H1 (cell line): Measurements from ENCODE around the gene ZNF681. TPM values are rescaled to one million over a fixed set of nuclear protein-coding genes. Genes with fewer than 3 reads are reported as not detected.

ENCODE experiments used
- CTCF ChIA-PET: fragments of 300-600 bp; sonication (Branson Sonifier 250); formaldehyde crosslinking; loops from one replicate; lab custom pipeline; 2021; ENCODE audit not compliant: partially characterized antibody; lab: Charles Lee
- POLR2A ChIA-PET: fragments of 300-600 bp; sonication (Branson Sonifier 250); formaldehyde crosslinking; loops from one replicate; lab custom pipeline; 2021; ENCODE audit warnings: inconsistent platforms; ENCODE audit not compliant: partially characterized antibody; lab: Charles Lee
- DNase-seq, 2 experiments: peaks; one replicate each; pipeline versions ENCODE4 v3.0.0 to v3.0.0-alpha.2; 2010 to 2022; ENCODE audit warnings: low spot score in 2 of 2, low read depth in 1 of 2, mixed read lengths in 1 of 2
- FAIRE-seq: peaks from 2 replicates; lab custom pipeline; 2011; peaks lifted over from hg19 to GRCh38; lab: Jason Lieb, UNC
- H2AFZ ChIP-seq: 2 replicates; pipeline ENCODE4 v1.8.1; 2012; ENCODE audit warnings: low read length, inconsistent platforms
- H2AK5ac ChIP-seq: 2 replicates; pipeline ENCODE4 v1.6.1; 2013; ENCODE audit warnings: low read depth, low read length
- H2BK120ac ChIP-seq: replicated peaks from 2 replicates; pipeline ENCODE3; 2013; ENCODE audit warnings: low read depth, low read length, inconsistent platforms
- H2BK12ac ChIP-seq: 2 replicates; pipeline ENCODE4 v1.6.1; 2013; ENCODE audit warnings: low read depth, low read length
- H2BK15ac ChIP-seq: 2 replicates; pipeline ENCODE4 v1.6.1; 2013; ENCODE audit warnings: low read length
- H2BK20ac ChIP-seq: 2 replicates; pipeline ENCODE4 v1.6.1; 2013; ENCODE audit warnings: low read length
- H2BK5ac ChIP-seq: 2 replicates; pipeline ENCODE4 v1.6.1; 2013; ENCODE audit warnings: low read depth, low read length
- H3K14ac ChIP-seq: 2 replicates; pipeline ENCODE4 v1.6.1; 2013; ENCODE audit warnings: inconsistent platforms; ENCODE audit not compliant: insufficient read length
- H3K18ac ChIP-seq: 2 replicates; pipeline ENCODE4 v1.6.1; 2013; ENCODE audit warnings: low read length; ENCODE audit errors: extremely low read depth
- H3K23ac ChIP-seq: 2 replicates; pipeline ENCODE4 v1.6.1; 2013; ENCODE audit warnings: inconsistent platforms; ENCODE audit not compliant: insufficient read length
- H3K23me2 ChIP-seq: 2 replicates; pipeline ENCODE4 v1.6.1; 2013; ENCODE audit warnings: low read depth, low read length
- H3K27ac ChIP-seq: 2 replicates; pipeline ENCODE4 v1.6.1; 2011; ENCODE audit warnings: low read depth, low read length, inconsistent platforms
- H3K27me3 ChIP-seq, 4 experiments: replicated peaks in 1 of 4; 1 replicate in 1 of 4; 2 replicates in 3 of 4; pipeline versions ENCODE4 v1.6.1 to v1.8.1; 2011 to 2013; ENCODE audit warnings: low read length in 3 of 4, mild to moderate bottlenecking in 3 of 4, inconsistent platforms in 2 of 4, mixed read lengths in 2 of 4, moderate library complexity in 1 of 4; ENCODE audit not compliant: control insufficient read depth in 3 of 4, insufficient read depth in 3 of 4; ENCODE audit errors: extremely low read depth in 1 of 4
- H3K36me3 ChIP-seq, 4 experiments: 2 replicates each; pipeline versions ENCODE4 v1.6.1 to v1.8.1; 2011 to 2013; ENCODE audit warnings: mild to moderate bottlenecking in 4 of 4, low read length in 3 of 4, moderate library complexity in 2 of 4, control low read depth in 1 of 4, inconsistent platforms in 1 of 4; ENCODE audit not compliant: insufficient read depth in 4 of 4, control insufficient read depth in 2 of 4
- H3K4ac ChIP-seq: replicated peaks from 2 replicates; pipeline ENCODE3; 2013; ENCODE audit warnings: low read length, low read depth, mixed read lengths, inconsistent platforms; ENCODE audit not compliant: insufficient read length
- H3K4me1 ChIP-seq, 4 experiments: replicated peaks in 1 of 4; 1 replicate in 1 of 4; 2 replicates in 3 of 4; pipeline versions ENCODE4 v1.6.1 to v1.8.1; 2011 to 2013; ENCODE audit warnings: low read length in 3 of 4, inconsistent platforms in 2 of 4, mixed read lengths in 1 of 4; ENCODE audit not compliant: insufficient read depth in 4 of 4, control insufficient read depth in 3 of 4
- H3K4me2 ChIP-seq, 2 experiments: 2 replicates each; pipeline versions ENCODE4 v1.6.1 to v1.8.1; 2011 to 2013; ENCODE audit warnings: low read depth in 2 of 2, low read length in 2 of 2, control low read depth in 1 of 2, inconsistent platforms in 1 of 2, mild to moderate bottlenecking in 1 of 2; ENCODE audit not compliant: insufficient read depth in 1 of 2
- H3K4me3 ChIP-seq, 4 experiments: fragments of 200-600, 300-600 bp in 1 of 4; sonication (generic), shearing (Covaris generic), sonication (Bioruptor Twin) in 1 of 4; 2 replicates each; pipeline versions ENCODE4 v1.5.1 to v1.8.1; 2011 to 2016; ENCODE audit warnings: low read length in 4 of 4, low read depth in 3 of 4, control low read depth in 2 of 4, inconsistent platforms in 2 of 4, mild to moderate bottlenecking in 2 of 4, mixed read lengths in 1 of 4, moderate library complexity in 1 of 4; ENCODE audit not compliant: insufficient read depth in 2 of 4; ENCODE audit errors: extremely low read depth in 1 of 4
- H3K56ac ChIP-seq: replicated peaks from 2 replicates; pipeline ENCODE3; 2013; ENCODE audit warnings: low read depth, mild to moderate bottlenecking, mixed read lengths, low read length, inconsistent platforms; ENCODE audit not compliant: insufficient read length
- H3K79me1 ChIP-seq: 2 replicates; pipeline ENCODE4 v1.6.1; 2013; ENCODE audit warnings: low read depth, low read length, control low read depth
- H3K79me2 ChIP-seq, 2 experiments: 2 replicates each; pipeline versions ENCODE4 v1.6.1 to v1.8.1; 2012 to 2013; ENCODE audit warnings: low read length in 2 of 2, mild to moderate bottlenecking in 2 of 2, inconsistent platforms in 1 of 2; ENCODE audit not compliant: insufficient read depth in 2 of 2, control insufficient read depth in 1 of 2
- H3K9ac ChIP-seq, 4 experiments: replicated peaks in 1 of 4; 1 replicate in 1 of 4; 2 replicates in 3 of 4; pipeline versions ENCODE4 v1.6.1 to v1.8.1; 2011 to 2013; ENCODE audit warnings: low read depth in 3 of 4, low read length in 3 of 4, control low read depth in 2 of 4, mild to moderate bottlenecking in 2 of 4, moderate library complexity in 2 of 4, inconsistent platforms in 1 of 4; ENCODE audit errors: extremely low read depth in 1 of 4
- H3K9me3 ChIP-seq, 2 experiments: 2 replicates each; pipeline versions ENCODE4 v1.6.1 to v1.8.1; 2012 to 2013; ENCODE audit warnings: mild to moderate bottlenecking in 2 of 2, moderate library complexity in 2 of 2, control low read depth in 1 of 2, inconsistent platforms in 1 of 2, low read depth in 1 of 2, low read length in 1 of 2, mixed read lengths in 1 of 2; ENCODE audit not compliant: insufficient read depth in 2 of 2
- H4K20me1 ChIP-seq, 2 experiments: replicated peaks in 1 of 2; 2 replicates each; pipeline versions ENCODE3 to v1.8.1; 2011 to 2013; ENCODE audit warnings: inconsistent platforms in 2 of 2, low read length in 2 of 2, mild to moderate bottlenecking in 1 of 2; ENCODE audit not compliant: insufficient read depth in 2 of 2, control insufficient read depth in 1 of 2
- H4K5ac ChIP-seq: 2 replicates; pipeline ENCODE4 v1.6.1; 2013; ENCODE audit warnings: low read length, low read depth, mixed read lengths, inconsistent platforms; ENCODE audit not compliant: insufficient read length
- H4K8ac ChIP-seq: 2 replicates; pipeline ENCODE4 v1.8.0; 2013; ENCODE audit warnings: mild to moderate bottlenecking, moderate library complexity, low read length, inconsistent platforms; ENCODE audit not compliant: insufficient read depth; ENCODE audit errors: extremely low read depth
- H4K91ac ChIP-seq: replicated peaks from 2 replicates; pipeline ENCODE3; 2013; ENCODE audit warnings: low read length, mixed read lengths, inconsistent platforms; ENCODE audit not compliant: insufficient read length
- ASH2L ChIP-seq: fragments of 200-600, 300-600 bp; sonication (generic); IDR thresholded peaks from one replicate; pipeline ENCODE4 v1.7.1; 2017; ENCODE audit warnings: low read length
- BACH1 ChIP-seq: IDR thresholded peaks from 2 replicates; pipeline ENCODE4 v1.6.1; 2012; ENCODE audit warnings: low read length, improper control_type of control experiment
- CBX5 ChIP-seq: fragments of 300-800, 300-1000 bp; sonication (generic); IDR thresholded peaks from 2 replicates; pipeline ENCODE4 v1.7.1; 2016; ENCODE audit warnings: antibody characterized with exemption, low read length, low read depth
- EZH2 ChIP-seq: fragments of 200-600 bp; sonication (generic); IDR thresholded peaks from 2 replicates; pipeline ENCODE4 v1.7.1; 2012; ENCODE audit warnings: low read depth, mild to moderate bottlenecking, moderate library complexity, low read length, inconsistent platforms; ENCODE audit not compliant: severe bottlenecking
- MAFK ChIP-seq: IDR thresholded peaks from 2 replicates; pipeline ENCODE4 v1.6.1; 2012; ENCODE audit warnings: low read depth, mild to moderate bottlenecking, improper control_type of control experiment, low read length
- NANOG ChIP-seq: IDR thresholded peaks from 2 replicates; pipeline ENCODE4 v1.6.1; 2011; ENCODE audit warnings: low read length, low read depth, mild to moderate bottlenecking, inconsistent platforms; ENCODE audit not compliant: insufficient read depth, poor library complexity, severe bottlenecking
- RXRA ChIP-seq: IDR thresholded peaks from 2 replicates; pipeline ENCODE4 v1.6.1; 2011; ENCODE audit warnings: low read depth, mild to moderate bottlenecking, low read length, moderate library complexity; ENCODE audit not compliant: insufficient read depth
- SP2 ChIP-seq: IDR thresholded peaks from 2 replicates; pipeline ENCODE4 v1.6.1; 2012; ENCODE audit warnings: mild to moderate bottlenecking, low read length, inconsistent platforms
- SP4 ChIP-seq: IDR thresholded peaks from 2 replicates; pipeline ENCODE4 v1.6.1; 2012; ENCODE audit warnings: low read length, inconsistent platforms
- WGBS, 2 experiments: shearing (Covaris generic) in 1 of 2; methylation state at CpG; one replicate each; pipeline versions ENCODE4 v1.1.6 to v1.1.7; 2013 to 2015; ENCODE audit warnings: low lambda C conversion rate in 2 of 2, mixed read lengths in 2 of 2, inconsistent platforms in 1 of 2, low coverage in 1 of 2, missing lambda C conversion rate in 1 of 2; ENCODE audit not compliant: insufficient replicate concordance in 2 of 2, insufficient coverage in 1 of 2, insufficient read length in 1 of 2; ENCODE audit errors: extremely low coverage in 1 of 2, missing lambda C conversion rate in 1 of 2; 5-methylcytosine and 5-hydroxymethylcytosine counted together
- polyA plus RNA-seq, 7 experiments: library from polyadenylated mRNA; depleted of rRNA in 3 of 7; stranded (reverse) in 5 of 7; unstranded in 2 of 7; fragments of >200 nt in 5 of 7; fragments of 200-250 nt in 2 of 7; gene quantifications; 1 replicate in 5 of 7; 2 replicates in 1 of 7; 4 replicates in 1 of 7; pipeline versions ENCODE4 v1.2.1 to v1.2.3, GENCODE V29; 2011 to 2013; ENCODE audit warnings: missing spikeins in 2 of 7, mixed read lengths in 2 of 7
- total RNA-seq: library from RNA; stranded (reverse); fragmentation: NEBNext Ultra II Directional; extraction: Animal tissue kit (Norgen Biotek cat#: 25700); gene quantifications from 2 replicates; pipeline ENCODE4 v1.2.1, GENCODE V29; 2021

ZNF681 gene
- total and polyA plus RNA-seq, 2 of the 8 experiments (the other 6 are each of a cell fraction or from before 2014, with no cell fraction given), result 1.1 to 6.8 TPM

DNA sequence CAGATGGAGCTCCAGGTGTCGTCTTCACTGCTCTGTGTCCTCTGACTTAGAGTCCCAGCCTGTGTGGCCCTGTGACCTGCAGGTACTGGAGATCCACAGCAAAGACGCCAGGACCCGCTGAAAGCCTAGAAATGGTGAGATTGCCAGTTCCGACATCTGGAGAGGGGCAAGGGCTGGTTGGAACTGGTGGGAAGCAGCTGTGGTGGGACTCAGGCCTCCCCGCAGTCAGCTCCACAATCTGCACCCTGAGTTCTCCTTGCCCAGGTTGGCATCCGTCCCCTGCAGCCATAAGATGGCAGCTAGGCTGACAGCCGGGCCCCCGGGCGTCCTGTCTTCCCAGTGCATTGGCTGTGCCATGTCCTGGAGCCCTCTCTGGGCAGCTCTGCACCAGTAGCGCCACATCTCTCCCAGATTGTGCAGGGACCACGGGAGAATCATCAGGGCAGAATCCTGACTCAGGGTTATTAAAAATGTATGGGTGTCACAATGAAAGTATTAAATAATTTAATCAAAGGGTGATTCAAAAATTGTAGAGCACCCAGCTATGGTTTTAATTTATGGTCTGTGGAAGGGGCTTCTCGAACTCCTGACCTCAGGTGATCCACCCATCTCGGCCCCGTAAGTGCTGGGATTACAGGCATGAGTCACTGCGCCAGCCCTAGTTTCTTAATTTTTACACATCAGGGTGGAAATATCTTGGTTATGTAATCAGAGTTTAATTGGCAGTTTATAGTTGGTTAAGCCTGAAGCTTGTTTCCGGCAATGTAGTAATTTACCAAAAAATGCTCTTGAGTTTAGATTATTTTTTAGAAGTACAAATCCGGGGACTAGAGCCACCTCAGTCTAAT lies 32.2 kb upstream of the ZNF681 start:
- Histone ChIP-seq H3K14ac (no peak overlapping the region), H3K18ac (no peak overlapping the region), H3K4me1 (no peaks in the 10 kb centered on the region), H2AFZ (no peak overlapping the region), H2BK5ac (no peak overlapping the region), H2BK120ac (no peak overlapping the region), H4K91ac (no peak overlapping the region), H2BK15ac (no peak overlapping the region), H3K36me3 (peaks cover 0 to 17% (median 6%) of the 10 kb centered on the region in 4 experiments; a peak in 6 of 8 replicates), H3K79me1 (peaks cover 9% of the 10 kb centered on the region; the same call in 1 of the 2 replicates), H3K4ac (no peak overlapping the region), H3K23ac (no peak overlapping the region), H3K56ac (no peak overlapping the region), H3K9me3 (peaks cover 7 to 28% of the 10 kb centered on the region in 2 experiments), H3K27me3 (no peaks in the 10 kb centered on the region), H4K8ac (peak overlapping the region; percentile 35; the same call in 1 of the 2 replicates), H2BK12ac (no peak overlapping the region), H3K9ac (no peak overlapping the region), H3K4me2 (no peak overlapping the region), H4K20me1 (peaks cover 0 to 9% of the 10 kb centered on the region in 2 experiments), H3K79me2 (peaks cover 2 to 66% of the 10 kb centered on the region in 2 experiments; a peak in 3 of 4 replicates), H2BK20ac (no peak overlapping the region), H3K23me2 (no peaks in the 10 kb centered on the region), H4K5ac (no peak overlapping the region), H3K4me3 (no peak overlapping the region), H2AK5ac (no peak overlapping the region), H3K27ac (no peak overlapping the region)
- peak in 1 of 2 experiments; percentile 27 for DNase-seq
- 78% methylated on average over 17 of the region's 17 CpGs; no CpG with 5 or more reads in 1 of the 2 experiments for WGBS, 2 experiments
- TF ChIP-seq SP2, result no peak
- no peak for TF ChIP-seq RXRA
- TF ChIP-seq BACH1, result no peak
- TF ChIP-seq NANOG, result no peak
- no peak for TF ChIP-seq ASH2L
- no peak for TF ChIP-seq MAFK
- no peak for TF ChIP-seq SP4
- no peak for TF ChIP-seq EZH2
- no peak for TF ChIP-seq CBX5
- ChIA-PET POLR2A (interaction anchor here (1.0 to 1.4 kb wide), 2 partner anchors 8 to 33 kb away, joined by 3 read pairs; no protein-coding TSS in a partner anchor), CTCF (interaction anchor here (1.2 kb wide), 1 partner anchor 8 kb away, joined by 3 read pairs; no protein-coding TSS in a partner anchor)
- no peak for FAIRE-seq
